SU-DHL-6 (cell line): ENCODE data around the gene PREX1.

Source experiments
- H2AFZ ChIP-seq: fragments of 200-600 bp; sonication (generic); 2 replicates; pipeline ENCODE4 v1.6.1; 2014; ENCODE audit warnings: low read depth, mild to moderate bottlenecking, moderate library complexity, mixed read lengths, antibody characterized with exemption, low read length; ENCODE audit not compliant: severe bottlenecking
- H3F3A ChIP-seq: fragments of 200-600 bp; shearing (Covaris generic); 2 replicates; pipeline ENCODE4 v1.6.0; 2016; ENCODE audit warnings: antibody characterized with exemption, mild to moderate bottlenecking; ENCODE audit not compliant: insufficient read depth
- H3K27ac ChIP-seq: fragments of 200-600 bp; sonication (generic); 2 replicates; pipeline ENCODE4 v1.5.1; 2016; ENCODE audit warnings: low read depth, mild to moderate bottlenecking, low read length, moderate library complexity, mixed read lengths
- H3K27me3 ChIP-seq: fragments of 200-600 bp; sonication (generic), shearing (Covaris generic); 2 replicates; pipeline ENCODE4 v1.6.0; 2014; ENCODE audit warnings: mild to moderate bottlenecking, low read length
- H3K36me3 ChIP-seq: fragments of 200-600 bp; sonication (generic); 2 replicates; pipeline ENCODE4 v1.6.1; 2014; ENCODE audit warnings: mild to moderate bottlenecking, low read length, mixed read lengths
- H3K4me2 ChIP-seq: fragments of 300-600, 200-600 bp; shearing (Covaris generic), sonication (generic); 2 replicates; pipeline ENCODE4 v1.6.0; 2014; ENCODE audit warnings: low read length, low read depth, mild to moderate bottlenecking; ENCODE audit not compliant: poor library complexity, severe bottlenecking
- H3K4me3 ChIP-seq: fragments of 200-600 bp; sonication (generic); 2 replicates; pipeline ENCODE4 v1.5.1; 2014; ENCODE audit warnings: antibody characterized with exemption, low read length, mild to moderate bottlenecking, mixed read lengths; ENCODE audit not compliant: insufficient read depth, poor library complexity, severe bottlenecking
- H3K79me2 ChIP-seq: fragments of 200-600 bp; sonication (generic); 2 replicates; pipeline ENCODE4 v1.6.1; 2014; ENCODE audit warnings: mild to moderate bottlenecking, low read length, moderate library complexity; ENCODE audit not compliant: insufficient read depth
- H3K9ac ChIP-seq: fragments of 200-600 bp; sonication (generic); 2 replicates; pipeline ENCODE4 v1.7.0; 2014; ENCODE audit warnings: mild to moderate bottlenecking, low read length
- H3K9me2 ChIP-seq: fragments of 200-600 bp; sonication (generic); replicated peaks from 2 replicates; pipeline ENCODE4 v1.6.1; 2014; ENCODE audit warnings: low read length; ENCODE audit not compliant: insufficient read depth
- H3K9me3 ChIP-seq: fragments of 200-600 bp; sonication (generic); 2 replicates; pipeline ENCODE4 v1.6.1; 2014; ENCODE audit warnings: low read length, mixed read lengths; ENCODE audit not compliant: insufficient read depth
- H4K20me1 ChIP-seq: fragments of 200-600 bp; sonication (generic); 2 replicates; pipeline ENCODE4 v1.6.1; 2014; ENCODE audit warnings: low read depth, mild to moderate bottlenecking, antibody characterized with exemption, low read length, moderate library complexity, mixed read lengths
- CTCF ChIP-seq: fragments of 200-600 bp; sonication (generic); IDR thresholded peaks from one replicate; pipeline ENCODE4 v1.5.1; 2017; ENCODE audit warnings: antibody characterized with exemption, mild to moderate bottlenecking, low read length, moderate library complexity; ENCODE audit not compliant: insufficient read depth, poor library complexity, severe bottlenecking
- EZH2phosphoT487 ChIP-seq: fragments of 200-600 bp; sonication (generic), shearing (Covaris generic); conservative IDR thresholded peaks from 2 replicates; pipeline ENCODE4 v1.6.1; 2018; ENCODE audit warnings: mild to moderate bottlenecking, antibody characterized with exemption, low read length, moderate library complexity, mixed read lengths

PREX1 gene

GRCh38 chr20:48631114-48632016 is 196.4 kb downstream of the PREX1 start:
- Histone ChIP-seq H3K4me2 (no peak overlapping the region), H3K27ac (no peak overlapping the region), H3K9me3 (no peaks in the 10 kb centered on the region), H4K20me1 (no peaks in the 10 kb centered on the region), H3K79me2 (no peaks in the 10 kb centered on the region), H2AFZ (no peak overlapping the region), H3K9me2 (no peaks in the 10 kb centered on the region), H3K36me3 (no peaks in the 10 kb centered on the region), H3K4me3 (no peak overlapping the region), H3K27me3 (no peaks in the 10 kb centered on the region), H3F3A (no peaks in the 10 kb centered on the region), H3K9ac (no peak overlapping the region)
- TF ChIP-seq EZH2phosphoT487 (no peak), CTCF (no peak)

GRCh38 chr20:48630342-48631075 is 197.3 kb downstream of the PREX1 start:
- TF ChIP-seq CTCF (no peak), EZH2phosphoT487 (no peak)
- H3K9me3 ChIP-seq, result no peaks in the 10 kb centered on the region

GRCh38 chr20:48629960-48630315 is 197.9 kb downstream of the PREX1 start:
- no peaks in the 10 kb centered on the region for H3F3A ChIP-seq
- no peak overlapping the region for H3K27ac ChIP-seq
- no peak overlapping the region for H2AFZ ChIP-seq
- TF ChIP-seq EZH2phosphoT487 (no peak), CTCF (no peak)
- no peaks in the 10 kb centered on the region for H3K9me3 ChIP-seq
- no peaks in the 10 kb centered on the region for H4K20me1 ChIP-seq
- no peaks in the 10 kb centered on the region for H3K27me3 ChIP-seq
- no peaks in the 10 kb centered on the region for H3K9me2 ChIP-seq
- H3K9ac ChIP-seq, result no peak overlapping the region
- no peak overlapping the region for H3K4me2 ChIP-seq
- H3K4me3 ChIP-seq, result no peak overlapping the region
- no peaks in the 10 kb centered on the region for H3K79me2 ChIP-seq
- H3K36me3 ChIP-seq, result no peaks in the 10 kb centered on the region

More at GRCh38 chr20:48630342-48631075, 197.3 kb downstream of the PREX1 start:
- no peaks in the 10 kb centered on the region for H4K20me1 ChIP-seq
- H3K79me2 ChIP-seq, result no peaks in the 10 kb centered on the region
- no peak overlapping the region for H3K4me2 ChIP-seq
- no peak overlapping the region for H2AFZ ChIP-seq
- H3K27me3 ChIP-seq, result no peaks in the 10 kb centered on the region
- H3K36me3 ChIP-seq, result no peaks in the 10 kb centered on the region
- H3K9me2 ChIP-seq, result no peaks in the 10 kb centered on the region
- H3F3A ChIP-seq, result no peaks in the 10 kb centered on the region
- H3K9ac ChIP-seq, result no peak overlapping the region
- H3K27ac ChIP-seq, result no peak overlapping the region
- no peak overlapping the region for H3K4me3 ChIP-seq
